ENCODE results near the gene MC4R. TPM values are rescaled to one million over a fixed set of nuclear protein-coding genes. Genes with fewer than 3 reads are reported as not detected.

MC4R gene
- total and polyA plus RNA-seq, 2 of the 4 experiments (the other 2 are of a cell fraction), result 0.14 to 0.18 TPM

DNA sequence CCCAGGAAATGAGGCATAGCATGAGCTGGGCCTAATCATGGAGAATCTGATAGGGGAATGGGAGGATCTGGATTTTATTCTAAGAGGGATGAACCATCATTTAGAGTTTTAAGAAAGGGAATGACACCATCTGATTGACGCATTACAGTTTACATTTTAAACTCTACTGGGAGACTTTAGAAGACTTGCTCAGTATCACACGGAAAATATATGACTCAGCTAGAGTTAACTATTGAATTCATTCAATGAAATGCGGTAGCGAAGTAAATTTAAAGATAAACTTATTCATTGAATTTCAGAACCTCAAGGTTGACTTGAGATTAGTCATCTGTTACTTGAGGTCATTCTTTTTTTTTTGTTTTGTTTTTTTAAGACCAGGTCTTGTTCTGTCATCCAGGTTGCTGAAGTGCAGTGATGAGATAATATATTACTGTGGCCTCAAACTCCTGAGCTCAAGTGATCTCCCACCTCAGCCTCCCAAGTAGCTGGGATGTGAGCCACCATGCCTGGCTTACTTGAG lies 25.0 kb downstream of the MC4R start:
- DNase-seq (no peak), ATAC-seq (ENCODE audit: low read depth) (no peak)
- Histone ChIP-seq H4K91ac (ENCODE audit: insufficient read depth, low read depth, low read length) (no peak overlapping the region), H2AFZ (replicated peaks; ENCODE audit: low read length, poor library complexity) (no peak overlapping the region), H3K9me1 (ENCODE audit: insufficient read depth, low read length) (no peaks in the 10 kb centered on the region), H3K9ac (ENCODE audit: low read depth, low read length) (no peak overlapping the region), H3K18ac (ENCODE audit: low read depth, low read length) (no peak overlapping the region), H2BK120ac (ENCODE audit: low read depth, low read length) (no peak overlapping the region), H4K5ac (ENCODE audit: low read depth, low read length) (no peak overlapping the region), H3K14ac (replicated peaks; ENCODE audit: low read depth, low read length) (no peak overlapping the region), H3K4me2 (ENCODE audit: low read depth, low read length) (no peak overlapping the region), H3K27me3 (ENCODE audit: control insufficient read depth, insufficient read depth, low read length) (no peaks in the 10 kb centered on the region; the same call in 1 of the 2 replicates), H3K4ac (ENCODE audit: low read depth, low read length) (no peak overlapping the region), H3K9me3 (ENCODE audit: control insufficient read depth, insufficient read depth, low read length) (no peaks in the 10 kb centered on the region), H3K4me3 (ENCODE audit: insufficient read depth, low read depth, low read length) (no peak overlapping the region), H2BK20ac (ENCODE audit: low read depth, low read length) (no peak overlapping the region), H2BK15ac (ENCODE audit: low read depth, low read length) (no peak overlapping the region), H4K20me1 (ENCODE audit: insufficient read depth, low read length) (no peaks in the 10 kb centered on the region), H3K79me1 (ENCODE audit: low read depth in 1 of 2, low read length in 2 of 2) (no peaks in the 10 kb centered on the region), H3K23ac (ENCODE audit: low read depth, low read length) (no peak overlapping the region), H2BK5ac (ENCODE audit: low read depth, low read length, poor library complexity, severe bottlenecking) (no peak overlapping the region), H3K56ac (ENCODE audit: extremely low read depth, insufficient read depth, low read length) (no peak overlapping the region), H4K8ac (ENCODE audit: low read depth in 2 of 2, low read length in 2 of 2) (no peak overlapping the region), H2AK5ac (ENCODE audit: low read depth, low read length) (no peak overlapping the region), H2AK9ac (replicated peaks; ENCODE audit: low read depth, low read length, poor library complexity) (no peak overlapping the region), H3K36me3 (ENCODE audit: control insufficient read depth, insufficient read depth, low read length) (no peaks in the 10 kb centered on the region), H3K4me1 (ENCODE audit: control insufficient read depth, insufficient read depth, low read length) (no peaks in the 10 kb centered on the region), H3K27ac (ENCODE audit: insufficient read depth, low read length) (no peak overlapping the region)
- TF ChIP-seq POLR2A (IDR thresholded peaks at IDR 0.05; ENCODE audit: low read depth, low read length), result no peak
- no peak for TF ChIP-seq SMC3 (IDR thresholded peaks at IDR 0.05; ENCODE audit: low read depth, low read length)
- TF ChIP-seq MAFK (IDR thresholded peaks at IDR 0.05; ENCODE audit: low read depth, low read length), result no peak
- no peak for TF ChIP-seq FOS (IDR thresholded peaks at IDR 0.05; ENCODE audit: low read depth, low read length)
- no peak for TF ChIP-seq RFX5 (IDR thresholded peaks at IDR 0.05; ENCODE audit: low read depth, low read length)
- no peak for TF ChIP-seq MAZ (IDR thresholded peaks at IDR 0.05; ENCODE audit: borderline replicate concordance, low read depth, low read length)
- TF ChIP-seq MXI1 (IDR thresholded peaks at IDR 0.05; ENCODE audit: borderline replicate concordance, low read depth, low read length), result no peak
- TF ChIP-seq BHLHE40 (IDR thresholded peaks at IDR 0.05; ENCODE audit: low read depth, low read length), result no peak
- TF ChIP-seq CEBPB (IDR thresholded peaks at IDR 0.05; ENCODE audit: low read depth, low read length), result no peak
- no peak for TF ChIP-seq CHD1 (IDR thresholded peaks at IDR 0.05; ENCODE audit: low read depth, low read length)
- no peak for TF ChIP-seq ELK1 (IDR thresholded peaks at IDR 0.05; ENCODE audit: borderline replicate concordance, low read depth, low read length)
- no peak for TF ChIP-seq RAD21 (IDR thresholded peaks at IDR 0.05; ENCODE audit: low read length)
- TF ChIP-seq, protein P1, sequence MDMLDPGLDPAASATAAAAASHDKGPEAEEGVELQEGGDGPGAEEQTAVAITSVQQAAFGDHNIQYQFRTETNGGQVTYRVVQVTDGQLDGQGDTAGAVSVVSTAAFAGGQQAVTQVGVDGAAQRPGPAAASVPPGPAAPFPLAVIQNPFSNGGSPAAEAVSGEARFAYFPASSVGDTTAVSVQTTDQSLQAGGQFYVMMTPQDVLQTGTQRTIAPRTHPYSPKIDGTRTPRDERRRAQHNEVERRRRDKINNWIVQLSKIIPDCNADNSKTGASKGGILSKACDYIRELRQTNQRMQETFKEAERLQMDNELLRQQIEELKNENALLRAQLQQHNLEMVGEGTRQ (IDR thresholded peaks at IDR 0.05; ENCODE audit: low read depth, low read length), result no peak
- no peak for TF ChIP-seq NFE2L2 (IDR thresholded peaks at IDR 0.05; ENCODE audit: low read depth, low read length)
- no peak for TF ChIP-seq RCOR1 (IDR thresholded peaks at IDR 0.05; ENCODE audit: insufficient replicate concordance, low read length)
- TF ChIP-seq CTCF (conservative IDR thresholded peaks at IDR 0.05; ENCODE audit: low read depth, low read length), result no peak
- intact Hi-C loops (cut with micrococcal nuclease) (no loop called here), dilution Hi-C loops (cut with HindIII; ENCODE audit: low sequenced_read_pairs, unreplicated experiment) (no loop called here), in situ Hi-C loops (cut with MboI; ENCODE audit: low sequenced_read_pairs) (no loop called here)
- POLR2A ChIA-PET (ENCODE audit: unreplicated experiment), result no interaction called here
- no CpG with 5 or more reads among the region's 4 CpGs for WGBS, 2 experiments (ENCODE audit: extremely low coverage in 2 of 2, insufficient read length in 1 of 2)
- CTCF ChIA-PET, result no interaction called here
- no TSS peak for BruUV-seq (replicated peaks)
